GM23338 (cell line): ENCODE data around the gene SSR4.

Experiments used
- EZH2 ChIP-seq: fragments of 200-600 bp; sonication (generic); IDR thresholded peaks from one replicate; pipeline ENCODE4 v1.8.0; 2017; ENCODE audit warnings: antibody characterized with exemption, mild to moderate bottlenecking, low read depth; ENCODE audit not compliant: unreplicated experiment
- POLR2AphosphoS5 ChIP-seq: IDR thresholded peaks from 2 replicates; pipeline ENCODE4 v1.6.1; 2016; ENCODE audit warnings: antibody characterized with exemption, low read depth
- TF ChIP-seq, protein P1 (sequence below), 2 experiments: fragments of 200-600 bp in 1 of 2; sonication (generic) in 1 of 2; conservative IDR thresholded peaks; 2 replicates each; pipeline versions ENCODE4 v1.5.1 to v1.6.1; 2016 to 2017; ENCODE audit warnings: antibody characterized with exemption in 2 of 2, low read depth in 2 of 2, mild to moderate bottlenecking in 2 of 2, moderate library complexity in 1 of 2
- TF ChIP-seq, protein P2 (sequence below): IDR thresholded peaks from one replicate; pipeline ENCODE4 v1.6.1; 2018; ENCODE audit warnings: antibody characterized with exemption; ENCODE audit not compliant: unreplicated experiment

DNA sequence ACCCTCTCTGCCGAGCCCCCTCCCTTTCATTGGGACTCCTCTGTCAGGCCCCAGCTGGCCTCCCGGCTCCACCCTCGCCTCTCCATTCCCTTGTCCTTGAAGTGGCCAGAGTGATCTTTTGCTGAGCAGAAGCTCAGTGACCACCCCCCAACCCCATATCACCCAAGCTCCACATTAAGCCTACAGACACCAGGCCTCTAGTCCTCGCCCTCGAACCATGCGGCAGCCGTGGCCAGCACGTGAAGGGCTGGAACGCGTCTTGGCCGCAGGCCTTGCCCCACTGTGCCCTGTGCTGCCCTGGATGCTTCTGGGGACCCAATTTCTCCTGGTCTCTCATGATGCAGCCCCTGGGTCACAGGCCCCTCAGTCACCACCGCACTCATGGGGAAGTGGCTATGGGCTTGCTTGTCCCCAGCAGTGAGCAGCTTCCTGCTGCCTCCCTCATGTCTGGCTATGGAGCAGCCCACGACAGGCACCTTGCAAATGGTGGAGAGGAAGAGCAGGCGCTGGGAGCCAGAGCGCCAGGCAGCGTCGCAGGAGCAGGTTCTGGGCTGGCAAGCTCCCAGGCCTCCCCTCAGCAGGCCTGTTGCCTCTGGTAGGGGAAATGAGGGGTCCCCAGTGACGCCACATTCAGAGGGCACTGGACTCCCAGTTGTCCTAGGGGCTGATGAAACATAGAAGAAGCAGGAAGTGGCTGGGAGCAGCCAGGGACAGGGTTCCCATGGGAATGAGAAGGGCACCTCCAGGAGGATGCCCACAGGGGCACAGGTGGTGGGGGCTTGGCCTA is 14.4 kb upstream of the SSR4 start:
- TF ChIP-seq, protein P1, sequence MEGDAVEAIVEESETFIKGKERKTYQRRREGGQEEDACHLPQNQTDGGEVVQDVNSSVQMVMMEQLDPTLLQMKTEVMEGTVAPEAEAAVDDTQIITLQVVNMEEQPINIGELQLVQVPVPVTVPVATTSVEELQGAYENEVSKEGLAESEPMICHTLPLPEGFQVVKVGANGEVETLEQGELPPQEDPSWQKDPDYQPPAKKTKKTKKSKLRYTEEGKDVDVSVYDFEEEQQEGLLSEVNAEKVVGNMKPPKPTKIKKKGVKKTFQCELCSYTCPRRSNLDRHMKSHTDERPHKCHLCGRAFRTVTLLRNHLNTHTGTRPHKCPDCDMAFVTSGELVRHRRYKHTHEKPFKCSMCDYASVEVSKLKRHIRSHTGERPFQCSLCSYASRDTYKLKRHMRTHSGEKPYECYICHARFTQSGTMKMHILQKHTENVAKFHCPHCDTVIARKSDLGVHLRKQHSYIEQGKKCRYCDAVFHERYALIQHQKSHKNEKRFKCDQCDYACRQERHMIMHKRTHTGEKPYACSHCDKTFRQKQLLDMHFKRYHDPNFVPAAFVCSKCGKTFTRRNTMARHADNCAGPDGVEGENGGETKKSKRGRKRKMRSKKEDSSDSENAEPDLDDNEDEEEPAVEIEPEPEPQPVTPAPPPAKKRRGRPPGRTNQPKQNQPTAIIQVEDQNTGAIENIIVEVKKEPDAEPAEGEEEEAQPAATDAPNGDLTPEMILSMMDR (conservative IDR thresholded peaks at IDR 0.05; ENCODE audit: low read depth in 2 of 2): no peak
- TF ChIP-seq EZH2 (no peak), POLR2AphosphoS5 (no peak)
- TF ChIP-seq, protein P2, sequence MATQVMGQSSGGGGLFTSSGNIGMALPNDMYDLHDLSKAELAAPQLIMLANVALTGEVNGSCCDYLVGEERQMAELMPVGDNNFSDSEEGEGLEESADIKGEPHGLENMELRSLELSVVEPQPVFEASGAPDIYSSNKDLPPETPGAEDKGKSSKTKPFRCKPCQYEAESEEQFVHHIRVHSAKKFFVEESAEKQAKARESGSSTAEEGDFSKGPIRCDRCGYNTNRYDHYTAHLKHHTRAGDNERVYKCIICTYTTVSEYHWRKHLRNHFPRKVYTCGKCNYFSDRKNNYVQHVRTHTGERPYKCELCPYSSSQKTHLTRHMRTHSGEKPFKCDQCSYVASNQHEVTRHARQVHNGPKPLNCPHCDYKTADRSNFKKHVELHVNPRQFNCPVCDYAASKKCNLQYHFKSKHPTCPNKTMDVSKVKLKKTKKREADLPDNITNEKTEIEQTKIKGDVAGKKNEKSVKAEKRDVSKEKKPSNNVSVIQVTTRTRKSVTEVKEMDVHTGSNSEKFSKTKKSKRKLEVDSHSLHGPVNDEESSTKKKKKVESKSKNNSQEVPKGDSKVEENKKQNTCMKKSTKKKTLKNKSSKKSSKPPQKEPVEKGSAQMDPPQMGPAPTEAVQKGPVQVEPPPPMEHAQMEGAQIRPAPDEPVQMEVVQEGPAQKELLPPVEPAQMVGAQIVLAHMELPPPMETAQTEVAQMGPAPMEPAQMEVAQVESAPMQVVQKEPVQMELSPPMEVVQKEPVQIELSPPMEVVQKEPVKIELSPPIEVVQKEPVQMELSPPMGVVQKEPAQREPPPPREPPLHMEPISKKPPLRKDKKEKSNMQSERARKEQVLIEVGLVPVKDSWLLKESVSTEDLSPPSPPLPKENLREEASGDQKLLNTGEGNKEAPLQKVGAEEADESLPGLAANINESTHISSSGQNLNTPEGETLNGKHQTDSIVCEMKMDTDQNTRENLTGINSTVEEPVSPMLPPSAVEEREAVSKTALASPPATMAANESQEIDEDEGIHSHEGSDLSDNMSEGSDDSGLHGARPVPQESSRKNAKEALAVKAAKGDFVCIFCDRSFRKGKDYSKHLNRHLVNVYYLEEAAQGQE: no peak
